ENCODE data around the gene CHGA. TPM values are rescaled to one million over a fixed set of nuclear protein-coding genes. Genes with fewer than 3 reads are reported as not detected.

Gene CHGA
- total and polyA plus RNA-seq, 2 donors from 2014 or later: 0.38 to 6.6 TPM

- Histone ChIP-seq H3K9ac (ENCODE audit: low read length in 3 of 3) (no peak overlapping the region), H3K9me3 (ENCODE audit: control insufficient read depth in 2 of 3, insufficient read depth in 1 of 3, low read length in 3 of 3) (peaks cover 0 to 8% (median 0%) of the 10 kb centered on the region in 3 donors), H3K27ac (ENCODE audit: low read depth in 2 of 2, low read length in 2 of 2) (no peak overlapping the region), H3K27me3 (ENCODE audit: control insufficient read depth, insufficient read depth, low read length) (no peaks in the 10 kb centered on the region), H3K36me3 (ENCODE audit: control insufficient read depth in 2 of 3, insufficient read depth in 3 of 3, low read length in 3 of 3) (peaks cover 0 to 4% (median 3%) of the 10 kb centered on the region in 3 donors), H3K4me1 (ENCODE audit: control insufficient read depth in 2 of 3, insufficient read depth in 2 of 3, low read depth in 1 of 3, low read length in 3 of 3) (peaks cover 0 to 34% (median 25%) of the 10 kb centered on the region in 3 donors), H3K4me3 (ENCODE audit: low read length in 3 of 3) (no peak overlapping the region)
- no peak for FAIRE-seq
- TF ChIP-seq, protein P1, sequence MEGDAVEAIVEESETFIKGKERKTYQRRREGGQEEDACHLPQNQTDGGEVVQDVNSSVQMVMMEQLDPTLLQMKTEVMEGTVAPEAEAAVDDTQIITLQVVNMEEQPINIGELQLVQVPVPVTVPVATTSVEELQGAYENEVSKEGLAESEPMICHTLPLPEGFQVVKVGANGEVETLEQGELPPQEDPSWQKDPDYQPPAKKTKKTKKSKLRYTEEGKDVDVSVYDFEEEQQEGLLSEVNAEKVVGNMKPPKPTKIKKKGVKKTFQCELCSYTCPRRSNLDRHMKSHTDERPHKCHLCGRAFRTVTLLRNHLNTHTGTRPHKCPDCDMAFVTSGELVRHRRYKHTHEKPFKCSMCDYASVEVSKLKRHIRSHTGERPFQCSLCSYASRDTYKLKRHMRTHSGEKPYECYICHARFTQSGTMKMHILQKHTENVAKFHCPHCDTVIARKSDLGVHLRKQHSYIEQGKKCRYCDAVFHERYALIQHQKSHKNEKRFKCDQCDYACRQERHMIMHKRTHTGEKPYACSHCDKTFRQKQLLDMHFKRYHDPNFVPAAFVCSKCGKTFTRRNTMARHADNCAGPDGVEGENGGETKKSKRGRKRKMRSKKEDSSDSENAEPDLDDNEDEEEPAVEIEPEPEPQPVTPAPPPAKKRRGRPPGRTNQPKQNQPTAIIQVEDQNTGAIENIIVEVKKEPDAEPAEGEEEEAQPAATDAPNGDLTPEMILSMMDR (IDR thresholded peaks at IDR 0.05; ENCODE audit: borderline replicate concordance, extremely low read depth, insufficient read depth): no peak
- peak in 1 of 5 donors; percentile 65 for DNase-seq
- intact Hi-C loops (cut with DNase I): no loop called here
These were observed 48.7 kb downstream of the CHGA start for GRCh38 chr14:92971601-92972180.

- peak overlapping the region; percentile 20 to 61 for H3K27ac ChIP-seq (ENCODE audit: low read depth in 2 of 2, low read length in 2 of 2)
- intact Hi-C loops (cut with DNase I): no loop called here
- DNase-seq: peak in 2 of 5 donors; percentile 15 to 75
- FAIRE-seq: no peak
- H3K9me3 ChIP-seq (ENCODE audit: control insufficient read depth in 2 of 3, insufficient read depth in 1 of 3, low read length in 3 of 3): peaks cover 0 to 9% (median 0%) of the 10 kb centered on the region in 3 donors
- no peak overlapping the region for H3K4me3 ChIP-seq (ENCODE audit: low read length in 3 of 3)
- no peaks in the 10 kb centered on the region for H3K27me3 ChIP-seq (ENCODE audit: control insufficient read depth, insufficient read depth, low read length)
- peaks cover 0 to 12% (median 11%) of the 10 kb centered on the region in 3 donors for H3K36me3 ChIP-seq (ENCODE audit: control insufficient read depth in 2 of 3, insufficient read depth in 3 of 3, low read length in 3 of 3)
- peaks cover 0 to 34% (median 25%) of the 10 kb centered on the region in 3 donors for H3K4me1 ChIP-seq (ENCODE audit: control insufficient read depth in 2 of 3, insufficient read depth in 2 of 3, low read depth in 1 of 3, low read length in 3 of 3)
- no peak overlapping the region for H3K9ac ChIP-seq (ENCODE audit: low read length in 3 of 3)
- TF ChIP-seq, protein P1 (IDR thresholded peaks at IDR 0.05; ENCODE audit: borderline replicate concordance, extremely low read depth, insufficient read depth): peak; percentile 51
These were observed 50.4 kb downstream of the CHGA start for GRCh38 chr14:92973261-92973797.

- intact Hi-C loops (cut with DNase I): no loop called here
- Histone ChIP-seq H3K9ac (ENCODE audit: low read length in 3 of 3) (no peak overlapping the region), H3K4me3 (ENCODE audit: low read length in 3 of 3) (no peak overlapping the region), H3K36me3 (ENCODE audit: control insufficient read depth in 2 of 3, insufficient read depth in 3 of 3, low read length in 3 of 3) (peaks cover 0 to 12% (median 11%) of the 10 kb centered on the region in 3 donors), H3K9me3 (ENCODE audit: control insufficient read depth in 2 of 3, insufficient read depth in 1 of 3, low read length in 3 of 3) (peaks cover 0 to 15% (median 0%) of the 10 kb centered on the region in 3 donors), H3K27ac (ENCODE audit: low read depth in 2 of 2, low read length in 2 of 2) (peak overlapping the region; percentile 20 to 61), H3K27me3 (ENCODE audit: control insufficient read depth, insufficient read depth, low read length) (no peaks in the 10 kb centered on the region), H3K4me1 (ENCODE audit: control insufficient read depth in 2 of 3, insufficient read depth in 2 of 3, low read depth in 1 of 3, low read length in 3 of 3) (peaks cover 0 to 29% (median 24%) of the 10 kb centered on the region in 3 donors)
- TF ChIP-seq, protein P1 (IDR thresholded peaks at IDR 0.05; ENCODE audit: borderline replicate concordance, extremely low read depth, insufficient read depth): no peak
- peak in 1 of 5 donors; percentile 67 for DNase-seq
- no peak for FAIRE-seq
These were observed 50.9 kb downstream of the CHGA start for GRCh38 chr14:92973798-92974372.
